Gastrocnemius medialis (tissue), 4 donors: ENCODE measurements around the gene CDK7.

Experiments
- CTCF ChIP-seq, 5 experiments: fragments of 450-650 bp in 3 of 5; fragments of 200-600 bp in 2 of 5; sonication (generic) in 2 of 5; IDR thresholded peaks in 4 of 5; conservative IDR thresholded peaks in 1 of 5; 1 replicate in 4 of 5; 2 replicates in 1 of 5; pipeline ENCODE4 v1.5.1; 2016 to 2019; ENCODE audit warnings: antibody characterized with exemption in 5 of 5, mild to moderate bottlenecking in 3 of 5, moderate library complexity in 3 of 5
- POLR2A ChIP-seq, 2 donors: fragments of 450-650 bp; IDR thresholded peaks; one replicate each; pipeline ENCODE4 v1.6.1; 2017; ENCODE audit warnings: antibody characterized with exemption in 2 of 2, mild to moderate bottlenecking in 2 of 2, moderate library complexity in 2 of 2

- no peak for TF ChIP-seq CTCF (IDR thresholded peaks at IDR 0.05 in 4 of 5, conservative IDR thresholded peaks at IDR 0.05 in 1 of 5)
- no peak for TF ChIP-seq POLR2A (IDR thresholded peaks at IDR 0.05)
Measured at GRCh38 chr5:69189162-69190086, 45.3 kb upstream of the CDK7 start, which contains the start of gene CENPH.
